Smooth muscle cell (in vitro differentiated cells): ENCODE results near the gene FKBP8. TPM values are rescaled to one million over a fixed set of nuclear protein-coding genes. Genes with fewer than 3 reads are reported as not detected.
A peak's percentile ranks its signal among the peaks of the same experiment; 100 is the strongest.

Source experiments
- DNase-seq: peaks from one replicate; lab custom pipeline; 2025; ENCODE audit not compliant: unreplicated experiment; lab: John Stamatoyannopoulos, UW
- H2AFZ ChIP-seq: fragments of 200-600 bp; sonication (generic); 2 replicates; pipeline ENCODE4 v1.6.0; 2016; ENCODE audit warnings: antibody characterized with exemption, low read depth, mild to moderate bottlenecking
- H3F3A ChIP-seq: fragments of 200-600 bp; sonication (generic); 2 replicates; pipeline ENCODE4 v1.6.0; 2017; ENCODE audit warnings: antibody characterized with exemption, low read depth
- H3K27ac ChIP-seq: fragments of 200-600 bp; sonication (generic); 2 replicates; pipeline ENCODE4 v1.5.1; 2016; ENCODE audit warnings: low read depth, mild to moderate bottlenecking
- H3K27me3 ChIP-seq: fragments of 200-600 bp; sonication (generic); 2 replicates; pipeline ENCODE4 v1.6.1; 2016; ENCODE audit warnings: low read depth, mild to moderate bottlenecking
- H3K36me3 ChIP-seq: fragments of 200-600 bp; sonication (generic); 2 replicates; pipeline ENCODE4 v1.5.1; 2016; ENCODE audit warnings: low read depth
- H3K4me1 ChIP-seq: fragments of 200-600 bp; sonication (generic); 2 replicates; pipeline ENCODE4 v1.5.1; 2016; ENCODE audit warnings: low read depth
- H3K4me2 ChIP-seq: fragments of 200-600 bp; sonication (generic); 2 replicates; pipeline ENCODE4 v1.6.0; 2016; ENCODE audit warnings: mild to moderate bottlenecking
- H3K4me3 ChIP-seq: fragments of 200-600 bp; sonication (generic); 2 replicates; pipeline ENCODE4 v1.5.1; 2016; ENCODE audit warnings: mild to moderate bottlenecking
- H3K79me2 ChIP-seq: fragments of 200-600 bp; sonication (generic); 2 replicates; pipeline ENCODE4 v1.6.0; 2016; ENCODE audit warnings: low read depth, mild to moderate bottlenecking
- H3K9ac ChIP-seq: fragments of 200-600 bp; sonication (generic); 2 replicates; pipeline ENCODE4 v1.6.0; 2016; ENCODE audit warnings: low read depth
- H3K9me3 ChIP-seq: fragments of 200-600 bp; sonication (generic); replicated peaks from 2 replicates; pipeline ENCODE4 v1.5.1; 2016; ENCODE audit warnings: low read depth
- H4K20me1 ChIP-seq: fragments of 200-600 bp; sonication (generic); 2 replicates; pipeline ENCODE4 v1.6.0; 2016; ENCODE audit warnings: low read depth
- CTCF ChIP-seq: fragments of 200-600 bp; sonication (generic); IDR thresholded peaks from 2 replicates; pipeline ENCODE4 v1.5.1; 2017; ENCODE audit warnings: borderline replicate concordance, mild to moderate bottlenecking, antibody characterized with exemption; ENCODE audit not compliant: insufficient read depth, poor library complexity, severe bottlenecking
- WGBS: methylation state at CpG from one replicate; pipeline ENCODE4 v1.1.7; 2016; ENCODE audit warnings: low lambda C conversion rate; 5-methylcytosine and 5-hydroxymethylcytosine counted together
- polyA plus RNA-seq: library from polyadenylated mRNA; unstranded; fragments of >200 nt; fragmentation: Nextera tagmentation; extraction: Ambion mirVana; gene quantifications from 2 replicates; pipeline ENCODE4 v1.2.1, GENCODE V29; 2016
- total RNA-seq: library from RNA; depleted of rRNA; stranded (reverse); fragments of >200 nt; gene quantifications from 2 replicates; pipeline ENCODE4 v1.2.3, GENCODE V29; 2014

Gene FKBP8
- total and polyA plus RNA-seq, 2 experiments from 2014 or later = 143 to 358 TPM

DNA sequence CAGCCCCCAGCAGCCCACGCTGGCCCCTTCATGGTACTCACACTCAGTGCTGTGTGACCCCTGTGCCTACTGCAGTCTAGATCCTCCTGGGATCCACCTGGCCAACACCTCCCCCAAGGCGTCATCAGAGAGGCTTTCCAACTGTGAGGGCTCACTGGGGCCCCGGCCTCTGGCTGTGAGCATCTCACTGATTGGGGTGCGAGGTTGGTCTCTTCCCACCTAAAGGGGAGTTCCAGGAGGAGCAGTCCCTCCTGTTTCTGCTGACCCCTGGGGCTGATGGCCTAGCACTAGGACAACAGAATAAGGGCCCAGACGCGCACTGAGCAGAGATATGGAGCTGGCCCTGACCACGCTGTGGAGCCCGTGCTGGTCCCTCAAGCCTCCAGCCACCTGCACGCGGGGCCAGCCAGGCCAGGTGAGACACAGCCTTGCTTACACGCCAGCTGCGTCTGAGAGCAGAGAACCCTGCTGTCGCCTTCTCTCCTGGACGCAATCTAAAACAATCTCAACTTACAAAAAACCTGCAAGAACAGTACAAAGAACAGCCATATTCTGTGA, 53.7 kb downstream of the FKBP8 start:
- H3K79me2 ChIP-seq = peaks cover 97% of the 10 kb centered on the region
- no peaks in the 10 kb centered on the region for H3K36me3 ChIP-seq
- H3K9me3 ChIP-seq = no peaks in the 10 kb centered on the region
- H3K27ac ChIP-seq = no peak overlapping the region
- 95% methylated on average over 14 of the region's 14 CpGs for whole genome bisulfite sequencing
- H4K20me1 ChIP-seq = peaks cover 97% of the 10 kb centered on the region
- H3K4me3 ChIP-seq = no peak overlapping the region
- no peak for TF ChIP-seq CTCF
- H3K27me3 ChIP-seq = no peaks in the 10 kb centered on the region
- H3K4me1 ChIP-seq = peaks cover 7% of the 10 kb centered on the region
- no peak overlapping the region for H3K9ac ChIP-seq
- no peak overlapping the region for H2AFZ ChIP-seq
- no peak for DNase-seq
- H3K4me2 ChIP-seq = no peak overlapping the region
- peaks cover 4% of the 10 kb centered on the region for H3F3A ChIP-seq

DNA sequence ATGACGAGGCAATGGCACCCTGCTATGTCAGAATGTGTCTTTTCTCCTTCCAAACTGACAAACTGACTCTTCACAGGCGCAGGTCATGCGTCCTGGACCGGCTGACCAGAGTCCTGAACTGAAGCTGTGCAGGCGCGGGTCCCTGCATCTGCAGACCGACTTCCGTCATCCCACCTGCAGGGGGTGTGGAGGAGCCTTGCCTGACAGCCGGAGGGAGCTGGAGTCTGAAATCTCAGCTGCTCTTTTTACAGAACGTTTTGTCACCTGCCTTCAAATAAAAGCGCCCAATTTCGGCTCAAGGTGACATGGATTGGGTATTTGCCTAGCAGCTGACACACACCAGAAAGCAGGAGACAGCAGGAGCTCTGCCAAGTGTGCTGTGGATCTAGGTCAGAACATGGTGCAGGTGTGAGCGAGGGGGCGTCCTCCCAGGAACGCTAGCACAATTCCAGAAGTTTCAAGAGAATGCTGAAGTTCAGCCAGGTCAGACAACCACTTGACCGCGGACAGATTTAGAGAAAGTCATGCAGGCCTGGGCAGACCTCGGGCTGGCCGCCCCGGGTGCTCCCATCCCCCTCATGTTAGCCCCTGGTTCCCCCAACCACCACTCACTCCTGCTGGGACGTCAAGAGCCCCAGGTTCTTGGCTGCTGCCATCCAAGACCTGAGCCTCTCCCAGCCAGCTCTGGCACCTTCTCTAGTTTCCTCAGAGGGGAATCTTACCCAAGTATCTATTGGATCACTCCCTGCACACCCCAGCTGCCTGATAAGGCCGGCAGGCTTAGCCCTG, 54.3 kb downstream of the FKBP8 start:
- H3K79me2 ChIP-seq = peaks cover 97% of the 10 kb centered on the region
- WGBS = 77% methylated on average over 22 of the region's 22 CpGs
- no peaks in the 10 kb centered on the region for H3K36me3 ChIP-seq
- H3K9ac ChIP-seq = no peak overlapping the region
- H3K9me3 ChIP-seq = no peaks in the 10 kb centered on the region
- H3K4me1 ChIP-seq = peaks cover 7% of the 10 kb centered on the region
- no peak overlapping the region for H2AFZ ChIP-seq
- no peak overlapping the region for H3K27ac ChIP-seq
- peaks cover 4% of the 10 kb centered on the region for H3F3A ChIP-seq
- no peak overlapping the region for H3K4me3 ChIP-seq
- no peak overlapping the region for H3K4me2 ChIP-seq
- peaks cover 97% of the 10 kb centered on the region for H4K20me1 ChIP-seq
- no peak for DNase-seq
- no peak for TF ChIP-seq CTCF
- no peaks in the 10 kb centered on the region for H3K27me3 ChIP-seq

DNA sequence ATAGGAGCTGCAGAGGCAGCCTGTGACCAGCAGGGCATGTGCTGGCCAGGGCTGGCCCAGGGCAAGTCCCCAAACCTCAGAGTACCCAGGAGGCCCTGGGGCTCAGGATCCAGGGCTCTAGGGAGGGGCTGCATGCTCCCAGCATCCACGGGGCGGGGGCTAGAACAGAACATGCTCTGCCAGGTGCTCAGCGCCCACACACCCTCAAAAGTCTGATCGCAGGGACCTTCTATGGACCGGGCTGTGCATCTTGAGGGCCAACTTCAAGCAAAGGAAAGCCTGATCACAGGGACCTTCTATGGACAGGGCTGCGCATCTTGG, 55.0 kb downstream of the FKBP8 start:
- H3K79me2 ChIP-seq = peaks cover 97% of the 10 kb centered on the region

More for the DNA sequence above, 55.0 kb downstream of the FKBP8 start:
- H3F3A ChIP-seq = no peaks in the 10 kb centered on the region
- H3K27ac ChIP-seq = no peak overlapping the region
- DNase-seq = no peak
- H3K27me3 ChIP-seq = no peaks in the 10 kb centered on the region
- peaks cover 7% of the 10 kb centered on the region for H3K4me1 ChIP-seq
- no peaks in the 10 kb centered on the region for H3K36me3 ChIP-seq
- WGBS = 96% methylated on average over 6 of the region's 6 CpGs
- TF ChIP-seq CTCF = peak; percentile 14
- H3K4me2 ChIP-seq = no peak overlapping the region
- no peaks in the 10 kb centered on the region for H3K9me3 ChIP-seq
- no peak overlapping the region for H3K9ac ChIP-seq
- no peak overlapping the region for H2AFZ ChIP-seq
- H3K4me3 ChIP-seq = no peak overlapping the region
- H4K20me1 ChIP-seq = peaks cover 97% of the 10 kb centered on the region
